HG03135 (cell line): ENCODE data around the gene FDXR.
"Not testable (repeated sequence)": the region's sequence is repeated elsewhere in the genome, so short reads cannot be mapped to it uniquely, and the experiment has no call there.

Experiments used
- ATAC-seq: cut with Tn5 transposase; IDR thresholded peaks from one replicate; pipeline ENCODE4 v1.9.1; 2021; ENCODE audit warnings: mild to moderate bottlenecking, moderate library complexity; ENCODE audit not compliant: unreplicated experiment

Gene FDXR, protein sequence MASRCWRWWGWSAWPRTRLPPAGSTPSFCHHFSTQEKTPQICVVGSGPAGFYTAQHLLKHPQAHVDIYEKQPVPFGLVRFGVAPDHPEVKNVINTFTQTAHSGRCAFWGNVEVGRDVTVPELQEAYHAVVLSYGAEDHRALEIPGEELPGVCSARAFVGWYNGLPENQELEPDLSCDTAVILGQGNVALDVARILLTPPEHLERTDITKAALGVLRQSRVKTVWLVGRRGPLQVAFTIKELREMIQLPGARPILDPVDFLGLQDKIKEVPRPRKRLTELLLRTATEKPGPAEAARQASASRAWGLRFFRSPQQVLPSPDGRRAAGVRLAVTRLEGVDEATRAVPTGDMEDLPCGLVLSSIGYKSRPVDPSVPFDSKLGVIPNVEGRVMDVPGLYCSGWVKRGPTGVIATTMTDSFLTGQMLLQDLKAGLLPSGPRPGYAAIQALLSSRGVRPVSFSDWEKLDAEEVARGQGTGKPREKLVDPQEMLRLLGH

DNA sequence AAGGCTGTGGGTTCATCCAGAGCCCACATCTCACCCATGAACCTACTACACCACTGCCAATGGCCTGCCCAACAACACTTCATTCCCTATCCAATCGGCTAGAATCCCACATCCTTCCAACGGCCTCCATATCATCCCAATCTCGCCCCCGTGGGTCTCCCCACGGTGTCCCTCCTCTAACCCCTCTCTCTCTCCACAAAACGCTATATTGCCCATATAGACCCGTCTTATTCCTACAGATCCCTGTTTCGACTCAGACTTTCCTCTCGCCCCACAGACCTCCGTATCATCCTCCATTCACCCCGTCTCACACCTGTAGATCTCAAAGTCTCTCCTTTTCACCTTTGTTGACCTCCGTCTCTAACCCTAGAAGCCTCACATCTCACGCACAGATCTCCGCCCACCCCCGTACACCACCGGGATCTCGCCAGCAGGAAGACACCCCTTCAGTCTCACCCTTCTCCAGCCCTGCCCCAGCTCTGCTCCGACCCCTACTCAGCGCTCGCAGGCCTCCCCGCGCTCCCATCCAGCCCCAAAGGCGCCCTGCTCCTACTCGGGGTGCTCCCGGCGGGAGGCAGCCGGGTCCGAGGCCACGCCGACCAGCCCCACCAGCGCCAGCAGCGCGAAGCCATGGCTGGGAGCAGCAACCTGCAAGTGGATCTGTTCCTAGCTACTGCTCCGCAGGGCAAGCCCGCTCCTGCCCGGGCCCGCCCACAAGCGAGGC is at the start of gene FDXR:
Gene FDXR (minus strand): TSS at position 682 of the 724 bp plus-strand sequence. CDS start 50 bp downstream, at position 632.
- peak; percentile 26 for ATAC-seq

DNA sequence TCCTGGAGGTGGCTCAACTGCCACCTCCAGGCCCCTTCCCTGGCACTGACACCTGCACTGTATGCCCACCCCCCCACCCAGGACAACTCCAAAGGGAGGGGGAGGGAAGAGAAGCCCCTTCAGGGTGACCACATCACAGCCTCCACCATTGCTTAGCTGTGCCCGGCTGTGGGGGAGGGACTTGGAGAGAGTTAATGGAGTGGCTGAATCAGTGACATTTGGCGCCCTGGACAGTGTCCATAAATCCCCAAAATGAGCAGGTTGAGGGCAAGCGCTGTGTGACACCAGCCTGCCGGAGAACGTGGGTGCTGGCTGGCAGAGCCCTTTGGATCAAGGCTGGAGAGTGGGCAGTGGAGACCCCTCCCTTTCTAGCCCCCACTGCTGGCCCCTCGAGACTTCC is 49.4 kb upstream of the FDXR start:
- no peak for ATAC-seq

DNA sequence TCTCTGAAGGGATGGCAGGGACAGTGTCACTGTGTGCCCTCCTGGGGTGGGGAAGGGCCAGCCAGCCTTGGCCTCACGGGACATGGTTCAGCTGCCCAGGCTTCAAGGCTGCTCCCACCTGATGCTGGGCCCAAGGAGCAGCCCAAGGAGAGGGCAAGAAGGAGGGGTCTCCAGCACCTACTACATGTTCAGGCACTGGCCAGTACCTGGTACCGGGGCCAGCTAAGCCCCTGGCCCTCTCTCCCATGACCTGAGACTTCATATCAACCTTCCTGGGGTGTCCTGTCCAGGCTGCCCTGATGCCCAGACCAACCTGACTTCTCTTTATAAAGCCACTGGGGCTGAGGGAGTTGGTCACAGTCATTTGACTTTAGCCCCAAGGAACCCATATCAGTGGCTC is 49.0 kb upstream of the FDXR start:
- ATAC-seq: no peak

DNA sequence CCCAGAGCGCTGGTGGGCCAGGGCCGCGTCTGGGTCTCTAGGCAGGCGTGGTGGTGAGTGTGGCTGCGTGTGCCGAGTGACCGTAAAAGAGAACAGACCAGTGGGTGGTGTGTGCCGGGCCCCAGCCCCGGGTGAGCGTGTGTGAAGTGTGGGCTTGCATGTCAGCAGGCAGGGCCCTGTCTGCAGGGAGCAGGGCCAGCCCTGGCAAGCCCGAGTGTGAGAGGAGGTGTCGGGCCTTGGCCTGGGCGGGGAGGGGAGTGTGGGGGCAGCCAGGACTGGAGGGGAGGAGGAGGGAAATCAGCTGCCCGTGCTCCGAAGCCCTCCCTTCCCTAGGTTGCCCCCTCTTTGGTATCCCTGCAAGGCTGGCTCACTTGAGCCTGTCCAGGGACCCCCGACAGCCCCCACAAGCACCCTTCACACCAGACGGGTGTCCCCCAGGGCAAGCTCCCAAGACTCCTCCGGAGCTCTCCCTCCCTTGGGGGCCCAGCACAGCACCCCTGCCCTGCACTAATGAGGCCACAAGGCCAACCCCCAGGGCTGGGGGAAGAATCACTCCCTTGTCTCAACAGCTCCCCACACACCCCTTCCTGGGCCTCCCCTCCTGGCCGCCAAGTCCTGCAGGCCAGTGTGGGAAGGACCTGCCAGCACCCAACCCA is 48.4 kb upstream of the FDXR start:
- no peak for ATAC-seq

DNA sequence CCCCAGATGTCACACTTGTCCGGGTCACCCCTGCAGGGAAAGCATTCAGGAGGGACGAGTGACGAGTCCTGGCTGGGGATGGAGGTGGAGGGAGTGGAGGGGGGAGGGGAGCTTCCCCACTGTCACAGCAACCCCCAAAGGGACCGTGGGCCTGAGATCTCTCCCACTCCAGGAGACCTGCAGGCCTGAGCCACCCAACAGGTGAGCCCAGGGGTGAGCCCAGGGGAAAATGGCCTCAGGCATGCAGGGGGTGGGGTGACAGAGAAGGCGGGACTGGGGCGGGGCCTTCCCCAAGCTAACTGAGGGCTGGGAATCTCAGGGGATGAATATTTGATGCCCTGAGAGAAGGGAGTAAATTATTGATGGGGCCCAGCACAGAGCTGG is 47.8 kb upstream of the FDXR start:
- ATAC-seq: no peak

DNA sequence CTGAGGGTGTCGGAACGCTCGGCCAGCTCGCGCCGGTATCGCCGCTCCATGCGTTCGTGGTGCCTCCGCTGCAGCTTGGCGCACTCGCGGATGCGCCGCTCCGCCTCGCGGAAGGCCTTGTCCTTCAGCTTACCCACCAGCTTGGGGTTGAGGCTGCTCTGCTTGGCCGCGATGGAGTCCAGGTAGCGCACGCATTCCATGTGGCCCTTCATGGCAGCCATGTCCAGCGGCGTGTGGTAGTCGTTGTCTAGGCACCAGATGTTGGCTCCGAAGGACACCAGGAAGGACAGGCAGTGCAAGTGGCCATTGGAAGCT is 47.5 kb upstream of the FDXR start:
- no peak for ATAC-seq

DNA sequence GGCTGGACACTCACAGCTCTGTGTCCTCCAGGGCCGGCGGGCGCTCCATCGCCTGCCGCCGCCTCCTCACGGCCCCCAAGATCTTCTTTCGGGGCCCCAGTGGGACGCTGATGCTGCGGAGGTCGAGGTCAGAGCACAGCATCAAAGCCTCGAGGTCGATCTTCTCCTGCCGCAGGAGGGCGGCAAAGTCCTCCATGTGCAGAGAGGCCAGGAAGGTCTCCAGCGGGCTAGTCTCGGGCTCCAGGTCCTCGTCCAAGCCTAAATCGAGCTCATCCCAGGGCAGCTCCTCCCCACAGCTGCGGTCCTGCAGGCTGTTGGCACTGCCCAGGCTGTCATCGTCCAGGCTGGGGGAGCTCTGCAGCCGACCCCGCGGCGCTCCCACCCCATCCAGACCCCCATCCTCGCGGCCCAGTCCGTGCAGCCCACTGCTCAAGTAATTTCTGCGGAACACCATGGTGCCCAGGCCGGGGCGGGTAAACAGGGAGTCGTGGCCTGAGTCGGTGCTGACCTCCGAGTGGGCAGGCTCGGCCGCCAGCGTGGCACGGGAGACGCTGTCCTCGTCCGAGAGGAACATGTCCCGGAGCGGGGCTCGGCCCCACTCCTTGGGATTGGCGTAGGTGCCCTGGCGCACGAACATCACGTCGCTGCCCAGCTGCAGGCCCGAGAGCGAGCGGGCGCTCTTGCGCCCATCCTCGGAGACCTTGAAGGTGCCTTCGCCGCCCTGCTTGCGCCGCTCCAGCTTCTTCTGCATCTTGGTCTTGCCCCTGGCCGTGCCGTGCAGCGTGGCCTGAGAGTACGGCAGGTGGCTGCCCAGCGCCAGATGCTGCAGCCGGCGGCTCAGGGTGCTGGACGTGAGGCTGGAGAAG is 46.9 kb upstream of the FDXR start:
- no peak for ATAC-seq

DNA sequence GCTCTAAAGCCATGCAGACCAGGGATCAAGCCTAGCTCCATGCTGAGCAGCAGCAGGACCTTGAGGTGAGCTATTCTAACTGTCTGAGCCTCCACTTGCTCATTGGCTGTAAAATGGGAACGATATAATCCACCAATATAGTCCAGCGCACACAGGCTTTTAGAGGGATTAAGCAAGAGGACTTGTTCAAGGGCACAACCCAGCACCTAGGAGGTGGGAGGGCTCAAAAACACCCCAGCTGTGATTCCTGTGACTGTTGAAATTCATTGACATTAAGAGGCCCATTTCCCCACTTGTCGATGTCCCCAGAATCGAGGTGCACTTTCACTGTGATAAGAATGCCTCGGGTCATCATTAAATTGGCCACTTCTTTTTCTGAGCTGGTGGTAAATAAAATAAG is 46.1 kb upstream of the FDXR start:
- no peak for ATAC-seq

DNA sequence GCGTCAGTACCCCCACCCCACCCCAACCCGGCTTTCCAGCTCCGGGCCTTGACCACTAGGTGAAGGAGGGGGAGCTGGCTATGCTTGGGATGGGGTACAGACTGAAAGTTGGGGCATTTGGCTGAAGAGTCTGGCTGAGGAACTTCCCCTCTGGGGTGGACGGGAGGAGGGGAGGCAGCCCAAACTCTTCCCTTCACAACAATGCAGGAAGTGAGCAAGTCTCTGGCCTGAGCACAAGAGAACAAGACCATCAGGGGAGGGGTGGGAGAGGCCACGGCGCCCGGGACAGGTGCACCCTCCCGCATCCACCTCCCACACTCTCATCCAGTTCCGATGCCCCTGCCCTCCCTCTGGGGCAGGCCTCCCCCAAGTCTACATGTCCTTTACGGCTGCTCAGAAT is 44.6 kb upstream of the FDXR start:
- ATAC-seq: no peak

DNA sequence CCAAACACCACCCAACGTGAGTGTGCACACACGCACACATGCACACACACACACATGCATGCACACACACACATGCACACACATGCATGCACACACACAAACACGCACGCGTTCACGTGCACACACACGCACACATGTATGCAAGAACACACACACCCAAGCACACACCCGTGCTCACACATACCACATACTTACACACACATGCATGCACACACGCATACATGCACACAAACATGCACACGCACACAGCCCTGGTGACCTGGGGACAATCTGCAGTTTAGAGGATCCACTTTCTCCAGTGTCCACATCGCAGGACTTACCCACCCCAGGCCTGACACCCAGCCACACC is 44.0 kb upstream of the FDXR start:
- no peak for ATAC-seq

DNA sequence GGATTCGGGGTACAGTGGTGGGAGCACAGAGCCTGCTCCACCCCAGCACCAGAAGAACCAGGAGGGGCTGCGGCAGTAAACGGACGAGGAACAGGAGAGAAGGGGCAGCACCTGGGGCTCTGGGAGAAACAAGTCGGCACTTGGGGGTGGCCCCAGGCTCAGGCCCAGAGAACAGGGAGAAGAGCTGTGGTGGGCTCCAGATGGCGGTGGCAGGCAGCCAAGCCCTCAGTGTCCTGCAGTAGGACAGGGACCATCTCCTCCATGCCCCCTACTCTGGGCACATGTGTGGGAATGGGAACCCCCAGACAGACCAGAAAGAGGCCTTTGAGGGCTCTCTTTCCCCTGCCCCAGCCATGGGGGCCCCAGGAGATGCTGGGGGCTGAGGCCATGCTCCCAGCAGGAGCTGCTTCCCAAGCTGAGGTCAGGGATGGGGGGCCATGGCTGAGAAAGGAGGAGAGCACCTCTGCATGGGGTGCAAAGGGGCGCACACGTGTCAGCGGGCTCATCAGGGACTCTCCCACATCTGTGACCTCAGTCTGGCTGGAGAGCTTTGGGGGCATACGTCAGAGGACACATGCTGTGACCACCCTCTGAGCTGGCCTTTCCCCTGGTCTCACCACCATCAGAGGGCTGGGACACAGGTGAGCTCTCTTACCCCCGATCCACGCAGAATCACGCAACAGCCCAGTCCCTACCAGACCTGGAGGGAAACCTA is 43.5 kb upstream of the FDXR start:
- no peak for ATAC-seq

DNA sequence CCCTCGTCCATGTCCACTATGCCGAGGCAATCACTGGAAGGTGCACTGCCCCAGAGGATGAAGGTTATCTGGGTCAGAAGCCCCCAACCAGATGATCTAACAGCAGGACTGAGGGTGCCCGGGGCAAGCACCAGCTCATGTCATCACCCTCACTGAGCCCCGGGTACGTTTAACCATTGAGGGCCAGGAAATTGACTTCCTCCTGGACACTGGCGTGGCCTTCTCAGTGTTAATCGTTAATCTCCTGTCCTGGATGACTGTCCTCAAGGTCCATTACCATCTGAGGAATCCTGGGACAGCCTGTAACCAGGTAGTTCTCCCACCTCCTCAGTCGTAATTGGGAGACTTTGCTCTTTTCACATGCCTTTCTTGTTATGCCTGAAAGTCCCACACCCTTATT is 38.6 kb upstream of the FDXR start:
- not testable (repeated sequence) for ATAC-seq

DNA sequence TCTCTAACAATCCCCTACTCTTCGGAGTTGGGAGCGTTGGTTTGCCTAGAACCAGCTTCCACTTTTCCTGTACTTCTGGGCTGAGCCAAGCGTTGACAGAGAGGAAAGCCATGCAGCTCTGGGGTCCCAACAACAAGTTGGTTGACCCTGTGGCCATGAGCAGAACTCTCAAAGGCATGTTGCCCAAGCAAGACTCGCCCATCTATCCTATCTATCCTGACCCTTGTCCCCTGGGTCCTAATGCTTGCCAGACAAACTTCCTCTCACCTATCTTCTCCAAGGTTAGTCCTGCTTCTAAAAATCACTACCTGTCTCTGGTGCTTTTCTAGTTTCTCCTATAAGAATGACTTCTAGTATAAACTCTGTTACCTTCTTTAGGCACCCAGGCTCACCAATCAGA is 36.3 kb upstream of the FDXR start:
- not testable (repeated sequence) for ATAC-seq

DNA sequence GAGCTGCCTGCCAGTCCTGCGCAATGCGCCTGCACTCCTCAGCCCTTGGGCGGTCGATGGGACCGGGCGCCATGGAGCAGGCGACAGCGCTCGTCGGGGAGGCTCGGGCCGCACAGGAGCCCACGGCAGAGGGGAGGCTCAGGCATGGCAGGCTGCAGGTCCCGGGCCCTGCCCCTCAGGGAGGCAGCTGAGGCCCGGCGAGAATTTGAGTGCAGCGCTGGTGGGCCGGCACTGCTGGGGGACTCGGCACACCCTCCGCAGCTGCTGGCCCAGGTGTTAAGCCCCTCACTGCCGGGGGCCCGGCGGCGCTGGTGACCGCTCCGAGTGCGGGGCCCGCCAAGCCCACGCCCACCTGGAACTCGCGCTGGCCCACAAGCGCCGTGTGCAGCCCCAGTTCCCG is 34.2 kb upstream of the FDXR start:
- ATAC-seq: no peak

DNA sequence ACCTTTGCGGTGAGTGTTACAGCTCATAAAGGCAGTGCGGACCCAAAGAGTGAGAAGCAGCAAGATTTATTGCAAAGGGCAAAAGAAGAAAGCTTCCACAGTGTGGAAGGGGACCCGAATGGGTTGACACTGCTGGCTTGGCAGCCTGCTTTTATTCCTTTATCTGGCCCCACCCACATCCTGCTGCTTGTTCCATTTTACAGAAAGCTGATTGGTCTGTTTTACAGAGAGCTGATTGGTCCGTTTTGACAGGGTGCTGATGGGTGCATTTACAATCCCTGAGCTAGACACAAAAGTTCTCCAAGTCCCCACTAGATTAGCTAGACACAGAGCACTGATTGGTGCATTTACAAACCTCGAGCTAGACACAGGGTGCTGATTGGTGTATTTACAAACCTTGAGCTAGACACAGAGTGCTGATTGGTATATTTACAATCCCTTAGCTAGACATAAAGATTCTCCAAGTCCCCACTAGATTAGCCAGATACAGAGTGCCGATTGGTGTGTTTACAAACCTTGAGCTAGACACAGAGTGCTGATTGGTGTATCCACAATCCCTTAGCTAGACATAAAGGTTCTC is 33.5 kb upstream of the FDXR start:
- ATAC-seq: not testable (repeated sequence)

DNA sequence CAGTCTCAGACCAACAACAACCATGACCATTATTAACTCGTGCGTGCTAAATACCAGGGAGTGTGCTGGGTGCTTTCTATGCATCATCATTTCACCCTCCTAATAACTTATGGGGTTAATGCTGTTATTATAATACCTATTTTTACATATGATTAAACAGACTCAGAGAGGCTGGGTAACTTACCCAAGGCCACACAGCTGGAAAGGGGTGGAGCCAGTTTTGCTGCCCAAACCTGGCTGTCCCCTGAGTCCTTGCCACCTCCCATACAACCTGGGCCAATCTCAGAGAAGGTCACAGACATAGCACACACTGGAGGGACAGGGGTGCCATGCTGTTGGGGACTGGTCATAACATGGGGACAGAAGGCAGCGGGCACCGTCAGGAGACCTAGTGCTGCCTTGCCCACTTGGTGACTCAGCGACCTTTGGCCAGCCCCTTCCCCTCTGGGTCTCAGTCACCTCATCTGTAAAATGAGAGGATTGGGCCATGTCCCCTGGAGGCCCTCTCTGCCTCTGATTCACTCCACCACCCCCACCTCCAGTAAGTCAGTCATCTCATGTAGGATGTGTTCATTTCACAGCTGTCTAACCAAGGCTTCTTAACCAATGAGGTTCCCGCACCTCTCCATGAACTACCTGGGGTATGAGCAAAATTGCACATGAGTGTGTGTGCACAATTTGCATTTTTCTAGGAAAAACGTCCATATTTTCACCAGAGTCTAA is 32.1 kb upstream of the FDXR start:
- no peak for ATAC-seq

DNA sequence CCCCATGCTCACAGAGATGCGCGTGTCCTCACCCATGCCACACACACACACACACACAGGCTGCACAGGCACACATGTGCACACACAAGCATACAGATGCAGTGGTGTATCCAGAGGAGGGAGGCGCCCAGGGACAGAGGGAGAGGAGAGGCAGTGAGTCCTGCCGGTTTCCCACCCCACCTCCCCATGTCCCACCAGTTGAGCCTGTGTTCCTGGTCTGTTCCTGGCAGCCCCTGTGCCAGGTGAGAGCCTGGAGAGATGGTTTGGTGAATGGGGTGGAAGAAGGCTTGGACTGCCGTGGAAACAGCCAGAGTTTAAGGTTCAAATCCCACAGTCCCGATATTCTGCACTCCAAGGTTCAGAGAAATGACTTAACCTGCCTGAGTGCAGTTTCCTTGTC is 30.9 kb upstream of the FDXR start:
- ATAC-seq: no peak

DNA sequence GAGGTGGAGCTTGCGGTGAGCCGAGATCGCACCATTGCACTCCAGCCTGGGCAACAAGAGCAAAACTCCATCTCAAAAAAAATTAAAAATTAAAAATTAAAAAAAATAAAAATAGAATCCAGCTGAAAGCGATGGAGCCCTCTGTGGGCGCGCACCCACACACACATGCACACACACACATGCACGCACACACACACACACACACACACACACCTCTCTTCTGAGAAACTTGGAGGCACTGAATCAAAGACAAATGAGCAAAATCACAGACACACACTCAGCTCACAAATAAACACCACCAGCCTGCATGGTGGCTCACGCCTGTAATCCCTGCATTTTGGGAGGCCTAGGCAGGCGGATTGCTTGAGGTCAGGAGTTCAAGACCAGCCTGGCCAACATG is 30.2 kb upstream of the FDXR start:
- ATAC-seq: no peak

DNA sequence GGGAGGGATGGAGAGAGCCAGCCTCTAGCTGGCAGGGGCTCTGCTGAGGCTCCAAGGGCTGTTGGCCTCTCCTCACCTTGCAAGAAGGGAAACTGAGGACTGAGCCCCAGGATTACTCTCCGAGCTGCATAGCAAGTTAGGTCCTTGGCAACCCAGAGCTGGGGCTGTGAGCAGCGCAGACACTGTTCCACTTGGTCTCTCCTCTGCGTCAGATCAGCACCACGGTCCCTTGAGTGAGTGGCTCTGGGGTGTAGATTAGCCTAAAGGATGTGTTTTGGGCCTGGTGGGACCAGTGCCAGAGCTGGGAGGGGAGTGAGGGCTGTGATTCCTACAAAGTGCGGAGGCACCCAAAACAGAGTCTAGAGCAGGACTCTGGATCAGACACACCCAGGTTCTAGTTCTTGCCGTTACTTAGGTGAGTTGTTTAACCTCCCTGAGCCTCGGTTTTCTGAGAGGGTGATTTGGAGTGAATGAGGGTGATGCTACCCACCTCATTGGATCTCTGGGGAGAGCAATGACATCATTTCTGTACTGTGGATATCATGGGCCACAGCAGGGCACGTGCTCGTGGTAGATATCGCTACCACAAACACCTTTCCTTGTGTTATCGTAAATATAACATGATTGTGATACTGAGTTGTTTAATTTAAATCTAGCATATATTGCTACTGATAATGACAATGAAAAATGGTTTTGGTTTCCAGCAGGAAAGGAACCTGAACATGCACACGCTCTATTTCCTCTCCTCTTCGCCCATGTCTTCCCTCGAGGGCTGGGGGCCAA is 28.8 kb upstream of the FDXR start:
- no peak for ATAC-seq
